Ovary (tissue), 9 donors: ENCODE data around the gene COBL. TPM values are rescaled to one million over a fixed set of nuclear protein-coding genes. Genes with fewer than 3 reads are reported as not detected.
"Not testable (repeated sequence)": the region's sequence is repeated elsewhere in the genome, so short reads cannot be mapped to it uniquely, and the experiment has no call there.

ENCODE experiments used
- DNase-seq, 5 donors: peaks; one replicate each; pipeline ENCODE4 v3.0.0-alpha.2; 2019 to 2020
- H3K27ac ChIP-seq, 2 donors: fragments of 200-600 bp; one replicate each; pipeline versions ENCODE4 v1.5.1 to v1.8.0; 2019 to 2022
- H3K27me3 ChIP-seq: fragments of 200-600 bp; one replicate; pipeline ENCODE4 v1.8.0; 2022
- H3K36me3 ChIP-seq: fragments of 200-600 bp; sonication (generic); one replicate; pipeline ENCODE4 v1.5.1; 2019
- H3K4me1 ChIP-seq: one replicate; pipeline ENCODE4 v1.8.1; 2013; ENCODE audit warnings: mild to moderate bottlenecking, moderate library complexity; ENCODE audit not compliant: insufficient read depth
- H3K4me3 ChIP-seq: fragments of 200-600 bp; sonication (generic); one replicate; pipeline ENCODE4 v1.5.1; 2017
- H3K9me3 ChIP-seq, 2 donors: fragments of 200-600 bp in 1 of 2; sonication (generic) in 1 of 2; one replicate each; pipeline versions ENCODE4 v1.5.1 to v1.8.1; 2013 to 2019; ENCODE audit warnings: mild to moderate bottlenecking in 1 of 2, moderate library complexity in 1 of 2
- EP300 ChIP-seq: sonication (generic); formaldehyde crosslinking; IDR thresholded peaks from one replicate; pipeline ENCODE4 v1.6.1; 2017; ENCODE audit warnings: antibody characterized with exemption
- POLR2A ChIP-seq: fragments of 450-650 bp; IDR thresholded peaks from one replicate; pipeline ENCODE4 v1.6.1; 2017; ENCODE audit warnings: antibody characterized with exemption, mild to moderate bottlenecking, moderate library complexity
- WGBS, 3 donors: extraction: QIAGEN DNeasy Blood & Tissue Kit in 1 of 3; methylation state at CpG; one replicate each; pipeline versions ENCODE4 v1.1.5 to v1.1.7; 2013 to 2017; 5-methylcytosine and 5-hydroxymethylcytosine counted together
- intact Hi-C, 4 donors: fragments of 100-400 bp; cut with DNase I; formaldehyde crosslinking; loops; one replicate each; pipeline versions ENCODE4 v1.11.0 to v1.15.1; 2022 to 2023
- polyA plus RNA-seq, 2 donors: library from polyadenylated mRNA; stranded (reverse); fragments of 200-250 nt in 1 of 2; fragments of 350-450 nt in 1 of 2; fragmentation: Illumina TruSeq in 1 of 2; extraction: RNeasy Lipid Tissue Mini Kit (QIAGEN cat#74804) in 1 of 2; gene quantifications; one replicate each; pipeline ENCODE4 v1.2.3, GENCODE V29; 2013 to 2014
- total RNA-seq, 7 donors: library from RNA; depleted of rRNA in 2 of 7; stranded (reverse); fragments of >200 nt in 2 of 7; fragmentation: NEBNext Ultra II Directional in 3 of 7; extraction: Animal tissue kit (Norgen Biotek cat#: 25700) in 3 of 7; gene quantifications; one replicate each; pipeline versions ENCODE4 v1.1.0 to v1.2.4, GENCODE V29; 2016 to 2023
- TF ChIP-seq, protein P1 (sequence below), 3 donors: fragments of 450-650 bp in 2 of 3; fragments of 200-600 bp in 1 of 3; IDR thresholded peaks; one replicate each; pipeline versions ENCODE4 v1.5.1 to v1.8.0; 2016 to 2022; ENCODE audit warnings: antibody characterized with exemption in 3 of 3, mild to moderate bottlenecking in 1 of 3
- donor health status: DM: no; HTN: no; CAD: no; lungs with moderate emphysema.
- donor health status: DM: no; HTN: no; CAD: no.
- donor health status: Bipolar disorder and iron deficiency.
- donor health status: DM: yes; HTN: yes; CAD: no.
- donor health status: DM: no; HTN: no; CAD: no.
- donor health status: DM: yes; HTN: yes; CAD: no.

The COBL gene
- total and polyA plus RNA-seq, 9 donors = 0.87 to 33.4 (median 3.9) TPM

DNA sequence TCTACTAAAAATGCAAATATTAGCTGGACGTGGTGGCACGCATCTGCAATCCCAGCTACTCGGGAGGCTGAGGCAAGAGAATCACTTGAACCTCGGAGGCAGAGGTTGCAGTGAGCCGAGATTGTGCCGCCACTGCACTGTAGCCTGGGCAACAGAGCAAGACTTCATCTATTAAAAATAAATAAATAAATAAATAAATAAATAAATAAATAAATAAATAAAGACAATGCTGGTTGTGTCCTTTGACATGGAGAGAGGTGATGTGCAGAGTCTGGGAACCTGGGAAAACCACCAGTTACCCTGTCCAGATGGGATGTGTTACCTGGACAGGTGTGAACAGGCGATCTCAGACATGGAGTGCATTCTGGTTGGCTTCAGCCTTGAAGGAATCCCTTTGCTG is 102.5 kb downstream of the COBL start:
- WGBS, 3 donors = 96 to 98% (median 97%) methylated on average over 7 of the region's 7 CpGs
- H3K4me1 ChIP-seq = no peaks in the 10 kb centered on the region
- no peaks in the 10 kb centered on the region for H3K9me3 ChIP-seq
- intact Hi-C loops = no loop called here
- no peaks in the 10 kb centered on the region for H3K36me3 ChIP-seq
- H3K4me3 ChIP-seq = no peak overlapping the region
- TF ChIP-seq POLR2A = no peak
- no peak for TF ChIP-seq EP300
- TF ChIP-seq, protein P1, sequence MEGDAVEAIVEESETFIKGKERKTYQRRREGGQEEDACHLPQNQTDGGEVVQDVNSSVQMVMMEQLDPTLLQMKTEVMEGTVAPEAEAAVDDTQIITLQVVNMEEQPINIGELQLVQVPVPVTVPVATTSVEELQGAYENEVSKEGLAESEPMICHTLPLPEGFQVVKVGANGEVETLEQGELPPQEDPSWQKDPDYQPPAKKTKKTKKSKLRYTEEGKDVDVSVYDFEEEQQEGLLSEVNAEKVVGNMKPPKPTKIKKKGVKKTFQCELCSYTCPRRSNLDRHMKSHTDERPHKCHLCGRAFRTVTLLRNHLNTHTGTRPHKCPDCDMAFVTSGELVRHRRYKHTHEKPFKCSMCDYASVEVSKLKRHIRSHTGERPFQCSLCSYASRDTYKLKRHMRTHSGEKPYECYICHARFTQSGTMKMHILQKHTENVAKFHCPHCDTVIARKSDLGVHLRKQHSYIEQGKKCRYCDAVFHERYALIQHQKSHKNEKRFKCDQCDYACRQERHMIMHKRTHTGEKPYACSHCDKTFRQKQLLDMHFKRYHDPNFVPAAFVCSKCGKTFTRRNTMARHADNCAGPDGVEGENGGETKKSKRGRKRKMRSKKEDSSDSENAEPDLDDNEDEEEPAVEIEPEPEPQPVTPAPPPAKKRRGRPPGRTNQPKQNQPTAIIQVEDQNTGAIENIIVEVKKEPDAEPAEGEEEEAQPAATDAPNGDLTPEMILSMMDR (IDR thresholded peaks at IDR 0.05) = no peak
- H3K27ac ChIP-seq = no peak overlapping the region
- H3K27me3 ChIP-seq = no peaks in the 10 kb centered on the region
- no peak for DNase-seq

DNA sequence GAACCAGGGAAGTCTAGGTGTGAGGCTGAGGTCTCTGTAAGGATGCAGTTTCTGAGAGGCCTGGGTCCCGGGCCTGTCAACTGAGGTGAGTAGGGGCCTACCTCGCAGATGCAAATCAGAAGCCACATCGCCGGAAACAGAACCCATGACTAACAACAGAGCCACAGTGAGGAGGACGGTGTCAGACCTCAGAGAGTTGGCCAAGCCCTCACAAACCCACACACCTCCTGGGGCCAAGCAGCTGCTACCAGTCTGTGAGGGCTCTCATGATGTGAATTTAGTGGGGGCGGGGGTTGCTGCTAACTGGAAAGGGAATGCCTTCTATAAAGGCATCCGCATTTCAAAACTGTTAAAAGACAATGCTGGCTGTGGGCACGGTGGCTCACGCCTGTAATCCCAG is 103.0 kb downstream of the COBL start:
- H3K4me3 ChIP-seq = no peak overlapping the region
- H3K27ac ChIP-seq = no peak overlapping the region
- H3K4me1 ChIP-seq = no peaks in the 10 kb centered on the region
- H3K36me3 ChIP-seq = no peaks in the 10 kb centered on the region
- TF ChIP-seq EP300 = no peak
- no peak for TF ChIP-seq POLR2A
- TF ChIP-seq, protein P1 (IDR thresholded peaks at IDR 0.05) = no peak
- WGBS, 3 donors = 90 to 95% (median 94%) methylated on average over 9 of the region's 9 CpGs
- no peaks in the 10 kb centered on the region for H3K9me3 ChIP-seq
- intact Hi-C loops = no loop called here
- no peak for DNase-seq
- H3K27me3 ChIP-seq = no peaks in the 10 kb centered on the region

DNA sequence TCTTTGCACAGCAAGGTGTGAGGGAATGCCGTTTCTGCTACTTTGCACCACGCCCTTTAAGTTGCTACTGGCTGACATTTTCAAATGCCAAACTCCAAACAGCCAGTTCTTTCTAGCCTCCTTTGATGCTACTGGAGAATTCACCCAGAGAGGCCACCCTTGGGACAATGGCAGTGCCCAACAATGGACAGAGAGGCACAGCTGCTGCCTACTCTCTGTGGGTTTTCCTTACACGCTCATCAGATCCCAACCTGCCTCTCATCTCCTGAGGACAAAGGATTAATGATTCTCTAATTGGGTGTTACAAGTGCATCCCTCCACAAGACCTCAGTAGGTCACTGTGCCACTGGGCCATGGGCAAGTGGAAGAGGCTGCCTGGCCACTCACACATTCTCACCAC is 105.8 kb downstream of the COBL start:
- Histone ChIP-seq H3K9me3 (no peaks in the 10 kb centered on the region), H3K27me3 (no peaks in the 10 kb centered on the region), H3K4me3 (no peak overlapping the region), H3K36me3 (no peaks in the 10 kb centered on the region), H3K27ac (no peak overlapping the region), H3K4me1 (no peaks in the 10 kb centered on the region)
- WGBS, 3 donors = 86 to 88% (median 87%) methylated on average over 3 of the region's 3 CpGs
- intact Hi-C loops = no loop called here
- DNase-seq = no peak
- TF ChIP-seq EP300 = no peak
- no peak for TF ChIP-seq POLR2A
- TF ChIP-seq, protein P1 (IDR thresholded peaks at IDR 0.05) = no peak

DNA sequence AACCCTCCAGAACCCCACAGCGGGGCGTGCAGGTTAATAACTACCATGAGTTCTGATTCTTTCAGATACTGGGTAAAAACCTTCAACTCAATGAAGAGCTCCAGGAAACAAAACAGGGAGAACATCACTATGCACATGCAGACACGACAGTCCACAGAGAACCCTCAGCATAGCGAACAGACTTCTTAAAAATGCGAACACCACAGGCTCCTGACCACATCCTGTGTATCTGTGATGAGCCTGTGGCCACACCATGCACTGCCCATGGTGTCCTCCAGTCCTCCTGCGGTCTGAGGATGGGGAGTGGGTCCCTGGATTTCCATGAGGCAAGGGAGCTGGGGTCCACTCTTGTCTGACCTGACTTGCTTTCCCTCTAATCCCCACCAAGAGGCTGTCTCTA is 107.2 kb downstream of the COBL start:
- no peak overlapping the region for H3K4me3 ChIP-seq
- no peaks in the 10 kb centered on the region for H3K27me3 ChIP-seq
- no peaks in the 10 kb centered on the region for H3K9me3 ChIP-seq
- DNase-seq = no peak
- H3K27ac ChIP-seq = no peak overlapping the region
- H3K36me3 ChIP-seq = no peaks in the 10 kb centered on the region
- WGBS, 3 donors = 85 to 94% (median 90%) methylated on average over 6 of the region's 6 CpGs
- intact Hi-C loops = no loop called here
- TF ChIP-seq EP300 (no peak), POLR2A (no peak)
- TF ChIP-seq, protein P1 (IDR thresholded peaks at IDR 0.05) = no peak
- H3K4me1 ChIP-seq = no peaks in the 10 kb centered on the region

DNA sequence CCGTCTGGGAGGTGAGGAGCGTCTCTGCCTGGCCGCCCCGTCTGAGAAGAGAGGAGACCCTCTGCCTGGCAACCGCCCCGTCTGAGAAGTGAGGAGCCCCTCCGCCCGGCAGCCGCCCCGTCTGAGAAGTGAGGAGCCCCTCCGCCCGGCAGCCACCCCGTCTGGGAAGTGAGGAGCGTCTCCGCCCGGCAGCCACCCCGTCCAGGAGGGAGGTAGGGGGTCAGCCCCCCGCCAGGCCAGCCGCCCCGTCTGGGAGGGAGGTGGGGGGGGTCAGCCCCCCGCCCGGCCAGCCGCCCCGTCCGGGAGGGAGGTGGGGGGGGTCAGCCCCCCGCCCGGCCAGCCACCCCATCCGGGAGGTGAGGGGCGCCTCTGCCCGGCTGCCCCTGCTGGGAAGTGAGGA is 108.5 kb downstream of the COBL start:
- H3K4me3 ChIP-seq, DNase-seq, intact Hi-C loops, H3K4me1 ChIP-seq, H3K9me3 ChIP-seq, H3K36me3 ChIP-seq, H3K27ac ChIP-seq, H3K27me3 ChIP-seq: not testable (repeated sequence)
- WGBS, 3 donors = 91 to 100% (median 99%) methylated on average over 5 to 21 of the region's 30 CpGs
